ENCODE results near the gene DNAH14. TPM values are rescaled to one million over a fixed set of nuclear protein-coding genes. Genes with fewer than 3 reads are reported as not detected.
A peak's percentile ranks its signal among the peaks of the same experiment; 100 is the strongest.

Gene DNAH14
- total and polyA plus RNA-seq, 2 of the 13 experiments (the other 11 are each of a cell fraction or from before 2014, with no cell fraction given), result 4.5 to 27.5 TPM

- TF ChIP-seq ZNF275 (CRISPR knock-in tag; IDR thresholded peaks at IDR 0.05; ENCODE audit: borderline replicate concordance), result no peak
- no peak for TF ChIP-seq ZBTB10 (CRISPR knock-in tag; IDR thresholded peaks at IDR 0.05; ENCODE audit: borderline replicate concordance)
- 0 out of 2 replicates have a peak, but pooled peaks have one; percentile 29 for TF ChIP-seq GATAD1 (CRISPR knock-in tag; IDR thresholded peaks at IDR 0.05)
- peak; percentile 60; the same call in 1 of the 2 replicates for TF ChIP-seq CCDC6 (CRISPR knock-in tag; IDR thresholded peaks at IDR 0.05)
- no peak for TF ChIP-seq HNRNPL (IDR thresholded peaks at IDR 0.05; ENCODE audit: low read depth, low read length)
- TF ChIP-seq ZNF670 (CRISPR knock-in tag; IDR thresholded peaks at IDR 0.05; ENCODE audit: borderline replicate concordance), result 0 out of 2 replicates have a peak, but pooled peaks have one; percentile 32
- TF ChIP-seq GMEB1 (CRISPR knock-in tag; IDR thresholded peaks at IDR 0.05; ENCODE audit: borderline replicate concordance), result no peak
- TF ChIP-seq ARNT2 (CRISPR knock-in tag; IDR thresholded peaks at IDR 0.05; ENCODE audit: low read depth), result 0 out of 2 replicates have a peak, but pooled peaks have one; percentile 45
- no peak for TF ChIP-seq ZNF20 (CRISPR knock-in tag; IDR thresholded peaks at IDR 0.05)
- TF ChIP-seq RFXAP (CRISPR knock-in tag; IDR thresholded peaks at IDR 0.05; ENCODE audit: borderline replicate concordance), result 0 out of 2 replicates have a peak, but pooled peaks have one; percentile 25
- TF ChIP-seq ZMYM3 (CRISPR knock-in tag; IDR thresholded peaks at IDR 0.05), result peak; percentile 52
- TF ChIP-seq FOXM1 (CRISPR knock-in tag; IDR thresholded peaks at IDR 0.05), result no peak
- peak; percentile 27; the same call in 1 of the 2 replicates for TF ChIP-seq KAT8 (CRISPR knock-in tag; IDR thresholded peaks at IDR 0.05)
- peak; percentile 38; the same call in 1 of the 2 replicates for TF ChIP-seq BHLHE40 (IDR thresholded peaks at IDR 0.05; ENCODE audit: low read length)
- 0 out of 2 replicates have a peak, but pooled peaks have one; percentile 25 for TF ChIP-seq HOXD1 (CRISPR knock-in tag; IDR thresholded peaks at IDR 0.05)
- peak; percentile 84; the same call in 1 of the 2 replicates for TF ChIP-seq ZNF280D (CRISPR knock-in tag; IDR thresholded peaks at IDR 0.05)
- no peak for TF ChIP-seq ZNF660 (CRISPR knock-in tag; IDR thresholded peaks at IDR 0.05; ENCODE audit: borderline replicate concordance, low read depth)
- TF ChIP-seq NPAS2 (CRISPR knock-in tag; IDR thresholded peaks at IDR 0.05; ENCODE audit: borderline replicate concordance), result no peak
- TF ChIP-seq ATF2 (CRISPR knock-in tag; IDR thresholded peaks at IDR 0.05), result peak; percentile 58
- peak; percentile 45; the same call in 1 of the 2 replicates for TF ChIP-seq ZBTB7B (CRISPR knock-in tag; IDR thresholded peaks at IDR 0.05)
These were observed 299.4 kb downstream of the DNAH14 start (continued) for GRCh38 chr1:225228871-225229303.
